ENCODE measurements around the gene CCL4. TPM values are rescaled to one million over a fixed set of nuclear protein-coding genes. Genes with fewer than 3 reads are reported as not detected.
"Not testable (repeated sequence)": the region's sequence is repeated elsewhere in the genome, so short reads cannot be mapped to it uniquely, and the experiment has no call there.

The CCL4 gene
- total RNA-seq, 1 donor from 2014 or later, result 4.1 TPM

- DNase-seq, result no peak
These were observed 15.1 kb downstream of the CCL4 start for GRCh38 chr17:36118477-36119353.

- no peak for DNase-seq
These were observed 16.6 kb downstream of the CCL4 start for GRCh38 chr17:36120221-36120620.

DNA sequence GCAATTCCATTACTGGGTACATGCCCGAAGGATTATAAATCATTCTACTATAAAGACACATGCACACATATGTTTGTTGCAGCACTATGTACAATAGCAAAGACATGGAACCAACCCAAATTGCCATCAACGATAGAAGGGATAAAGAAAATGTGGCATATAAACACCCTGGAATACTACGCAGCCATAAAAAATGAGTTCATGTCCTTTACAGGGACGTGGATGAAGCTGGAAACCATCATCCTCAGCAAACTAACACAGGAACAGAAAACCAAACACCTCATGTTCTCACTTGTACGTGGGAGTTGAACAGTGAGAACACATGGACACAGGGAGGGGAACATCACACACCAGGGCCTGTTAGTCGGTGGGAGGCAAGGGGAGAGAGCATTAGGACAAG lies 17.5 kb downstream of the CCL4 start:
- not testable (repeated sequence) for DNase-seq

GRCh38 chr17:36123431-36123830 lies 19.8 kb downstream of the CCL4 start:
- no peak for DNase-seq

DNA sequence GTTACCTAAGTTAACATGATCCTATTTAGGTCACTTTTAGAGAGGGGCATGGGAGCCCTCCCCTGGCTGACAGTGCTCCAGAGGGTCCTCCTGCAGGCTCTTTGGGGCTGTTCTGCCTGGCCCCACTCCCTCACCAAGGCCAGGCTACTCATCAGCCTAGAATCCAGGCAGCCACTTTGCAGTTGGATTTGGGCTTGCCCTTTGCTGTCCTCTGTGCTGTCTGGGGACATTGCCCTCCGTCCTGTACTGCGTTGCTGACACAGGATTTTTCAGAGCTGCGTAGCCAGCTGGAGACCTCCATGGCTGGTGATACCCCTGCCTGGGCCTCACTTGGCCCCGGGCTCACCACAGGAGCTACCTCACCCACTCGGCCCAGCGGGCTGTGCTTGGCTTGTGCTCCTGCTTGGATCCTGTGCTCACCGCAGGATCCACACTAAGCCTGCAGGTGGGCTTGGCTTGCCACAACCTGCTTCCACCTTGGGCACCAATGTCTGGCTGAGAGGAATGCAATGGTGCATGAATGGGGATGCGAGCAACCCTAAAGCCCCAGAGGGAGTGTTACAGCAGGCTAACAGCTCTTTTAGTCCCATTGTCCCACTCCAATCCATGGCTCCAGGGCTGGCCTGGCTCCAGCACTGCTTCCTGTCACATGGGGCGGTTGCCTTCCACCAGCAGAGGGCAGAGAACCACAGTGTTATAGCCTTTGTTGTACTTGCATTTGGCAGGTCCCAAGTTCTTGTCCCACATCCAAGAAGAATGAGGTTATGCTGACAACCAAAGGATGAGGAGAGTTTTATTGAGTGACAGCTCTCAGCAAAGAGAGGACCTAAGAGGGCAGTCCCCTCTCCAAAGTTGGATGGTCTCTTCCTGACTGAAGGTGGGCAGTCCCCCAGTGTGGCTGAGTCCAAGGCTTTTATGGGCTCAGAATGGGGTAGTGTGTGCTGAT lies 21.5 kb downstream of the CCL4 start:
- no peak for DNase-seq

GRCh38 chr17:36127199-36127893 lies 23.7 kb downstream of the CCL4 start:
- no peak for DNase-seq

DNA sequence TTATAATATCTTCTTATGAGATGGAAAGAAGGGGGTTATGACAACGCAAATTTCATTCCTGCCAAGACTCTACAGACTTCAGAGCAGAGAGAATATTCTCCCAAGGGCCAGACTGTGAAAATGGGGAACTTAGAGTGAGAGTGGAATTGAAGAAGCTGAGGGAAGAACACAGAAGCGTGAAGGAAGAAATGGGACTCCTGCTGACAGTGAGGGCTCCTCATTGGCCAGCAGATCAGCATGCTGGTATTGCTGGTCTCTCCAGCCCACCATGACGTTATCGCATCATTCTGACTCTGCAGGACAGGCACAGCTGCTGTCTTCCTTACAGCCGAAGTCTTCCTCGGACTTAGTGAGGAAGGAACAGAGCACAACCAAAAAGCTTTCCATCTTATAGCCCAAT lies 24.3 kb downstream of the CCL4 start:
- DNase-seq, result no peak

DNA sequence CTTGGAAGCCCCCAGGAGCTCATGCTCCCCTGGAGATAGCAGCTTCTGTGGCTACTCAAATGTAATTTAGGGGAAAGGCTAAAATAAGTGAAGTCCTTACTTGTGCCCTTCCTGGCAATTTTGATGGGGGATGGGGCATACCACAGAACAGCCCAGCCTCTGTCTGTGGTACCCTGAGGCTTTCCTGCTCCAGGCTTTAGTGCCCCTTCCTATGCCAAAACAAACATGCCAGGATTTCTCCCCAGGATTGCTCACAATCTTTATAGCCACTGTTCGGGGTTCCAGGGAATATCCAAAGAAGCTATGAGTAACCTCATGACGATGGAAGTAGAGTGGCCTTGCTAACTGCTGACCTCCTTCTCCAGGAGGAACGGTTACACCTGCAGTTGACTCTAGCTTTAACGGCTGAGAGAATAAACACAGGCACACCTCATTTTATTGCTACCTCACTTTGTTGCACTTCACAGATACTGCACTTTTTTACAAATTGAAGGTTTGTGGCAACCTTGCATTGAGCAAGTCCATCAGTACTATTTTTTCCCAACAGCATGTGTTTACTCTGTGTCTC lies 24.9 kb downstream of the CCL4 start:
- no peak for DNase-seq

GRCh38 chr17:36129616-36130015 lies 26.0 kb downstream of the CCL4 start:
- no peak for DNase-seq

DNA sequence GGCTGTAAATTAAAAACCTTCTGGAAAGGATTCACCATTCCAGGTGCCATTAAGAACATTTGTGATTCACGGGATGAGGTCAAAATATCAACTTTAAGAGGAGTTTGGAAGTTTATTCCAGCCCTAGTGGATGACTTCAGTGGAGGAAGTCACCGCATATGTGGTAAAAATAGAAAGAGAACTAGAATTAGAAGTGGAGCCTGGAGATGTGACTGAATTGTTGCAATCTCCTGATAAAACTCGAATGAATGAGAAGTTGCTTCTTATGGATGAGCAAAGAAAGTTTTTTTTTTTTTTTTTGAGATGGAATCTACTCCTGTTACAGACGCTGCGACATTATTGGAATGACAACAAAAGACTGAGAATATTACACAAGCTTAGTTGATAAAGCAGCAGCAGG lies 26.7 kb downstream of the CCL4 start:
- no peak for DNase-seq

DNA sequence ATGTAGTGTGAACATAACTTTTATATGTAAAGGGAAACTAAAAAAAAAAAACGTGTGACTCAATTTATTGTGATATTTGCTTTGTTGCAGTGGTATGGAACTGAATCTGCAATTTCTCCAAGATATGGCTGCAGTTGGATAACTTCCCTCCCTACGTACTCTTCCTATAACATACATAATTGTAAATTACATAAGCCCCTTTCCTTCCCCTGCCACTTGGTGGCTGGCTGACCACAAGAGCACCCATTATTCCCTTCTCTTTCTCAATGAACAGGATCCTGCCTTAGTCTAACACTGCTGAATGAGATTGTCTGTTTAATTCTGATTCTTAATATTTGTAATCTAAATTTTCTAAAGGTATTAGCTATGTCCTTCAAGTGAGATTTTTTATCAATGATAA lies 27.8 kb downstream of the CCL4 start:
- DNase-seq, result no peak

DNA sequence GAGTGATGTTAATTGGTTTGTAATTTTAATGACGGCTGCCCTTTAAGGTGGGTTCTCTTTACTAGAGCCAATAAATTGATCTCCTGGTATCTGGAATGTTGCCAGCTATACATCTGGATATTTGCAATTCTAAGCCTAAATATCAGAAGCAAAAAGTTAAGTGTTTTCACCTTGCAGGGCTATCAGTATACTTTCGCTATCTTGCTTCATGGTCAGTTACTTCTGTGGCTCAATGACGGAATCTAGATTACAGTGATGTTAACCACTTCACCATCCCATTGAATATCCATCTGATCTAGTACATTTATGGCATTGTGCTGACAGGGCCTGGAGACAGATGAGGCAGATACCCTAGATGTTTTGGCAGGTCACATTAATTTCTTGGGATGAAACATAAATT lies 28.3 kb downstream of the CCL4 start:
- DNase-seq, result no peak

DNA sequence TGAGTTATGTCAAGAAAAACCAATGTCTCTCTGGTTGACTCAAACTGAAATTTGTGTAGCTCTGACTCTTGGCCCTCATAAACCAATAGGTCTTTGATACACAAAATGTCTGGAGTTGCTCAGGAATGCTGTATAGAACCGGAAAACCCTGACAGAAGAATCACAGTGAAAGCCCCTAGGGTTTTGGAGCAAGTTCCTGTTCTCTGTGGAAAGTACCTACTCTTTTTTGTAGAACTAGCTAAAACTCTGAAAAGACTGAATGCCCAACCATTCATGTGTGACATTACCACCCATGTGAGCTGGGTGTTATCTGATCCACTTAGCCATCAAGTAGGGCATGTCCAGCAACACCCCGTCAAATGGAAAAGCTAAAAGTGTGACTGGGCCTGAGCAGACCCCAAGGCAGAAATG lies 28.8 kb downstream of the CCL4 start:
- no peak for DNase-seq

GRCh38 chr17:36133602-36134236 lies 30.1 kb downstream of the CCL4 start:
- no peak for DNase-seq

- no peak for DNase-seq
These were observed 31.8 kb downstream of the CCL4 start for GRCh38 chr17:36135465-36135864.

- DNase-seq, result no peak
These were observed 32.4 kb downstream of the CCL4 start for GRCh38 chr17:36136036-36136435.

- no peak for DNase-seq
These were observed 32.8 kb downstream of the CCL4 start for GRCh38 chr17:36136439-36136838.

DNA sequence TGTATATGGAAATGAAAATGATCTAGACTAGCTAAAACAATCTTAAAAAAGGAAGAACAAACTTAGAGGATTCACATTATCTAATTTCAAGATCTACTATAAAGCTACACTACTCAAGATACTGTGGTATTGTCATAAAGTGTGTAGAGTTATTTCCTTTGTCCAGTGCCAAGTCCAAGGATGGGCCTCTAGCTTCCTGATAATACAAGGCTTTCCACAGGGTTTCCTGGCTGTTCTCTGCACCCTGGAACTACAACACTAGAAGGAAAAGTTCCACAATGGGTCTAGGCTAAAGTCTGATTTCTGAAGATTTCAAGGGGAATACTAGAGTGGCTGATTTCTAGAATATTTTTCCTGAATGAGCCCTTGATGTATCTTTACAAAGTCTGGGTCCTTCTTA lies 38.6 kb downstream of the CCL4 start:
- DNase-seq, result no peak

DNA sequence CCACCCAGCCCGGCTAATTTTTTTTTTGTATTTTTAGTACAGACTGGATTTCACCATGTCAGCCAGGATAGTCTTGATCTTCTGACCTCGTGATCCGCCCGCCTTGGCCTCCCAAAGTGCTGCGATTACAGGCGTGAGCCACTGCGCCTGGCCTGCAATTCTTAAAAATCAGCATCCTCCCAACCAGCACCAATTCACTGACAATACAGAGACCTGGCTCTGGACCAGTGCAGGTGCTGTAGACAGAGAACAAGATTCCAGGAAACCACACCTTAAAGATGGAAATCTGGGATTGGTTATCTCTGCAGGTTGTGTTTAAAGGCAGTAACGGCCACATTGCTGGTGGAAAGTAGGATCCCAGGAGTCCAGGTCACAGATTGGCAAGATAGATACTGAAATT lies 39.2 kb downstream of the CCL4 start:
- no peak for DNase-seq

DNA sequence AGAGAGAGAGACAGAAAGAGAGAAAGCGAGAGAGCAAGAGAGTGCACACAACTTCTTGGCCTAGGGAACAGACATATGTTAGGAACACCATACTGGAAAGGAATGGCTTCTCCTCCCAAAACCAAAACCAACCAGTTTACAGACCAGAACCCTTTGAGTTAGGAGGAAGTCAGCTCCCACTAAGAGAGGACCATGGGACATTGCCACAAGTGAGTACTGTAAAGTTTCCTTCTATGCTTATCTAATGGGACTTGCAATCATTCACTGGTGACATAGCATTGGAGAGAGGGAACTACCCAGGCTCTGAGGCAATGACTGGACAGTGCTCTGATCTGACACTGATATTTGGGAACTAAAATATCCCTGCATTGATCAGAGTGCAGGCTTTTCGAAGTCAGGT lies 40.4 kb downstream of the CCL4 start:
- no peak for DNase-seq

DNA sequence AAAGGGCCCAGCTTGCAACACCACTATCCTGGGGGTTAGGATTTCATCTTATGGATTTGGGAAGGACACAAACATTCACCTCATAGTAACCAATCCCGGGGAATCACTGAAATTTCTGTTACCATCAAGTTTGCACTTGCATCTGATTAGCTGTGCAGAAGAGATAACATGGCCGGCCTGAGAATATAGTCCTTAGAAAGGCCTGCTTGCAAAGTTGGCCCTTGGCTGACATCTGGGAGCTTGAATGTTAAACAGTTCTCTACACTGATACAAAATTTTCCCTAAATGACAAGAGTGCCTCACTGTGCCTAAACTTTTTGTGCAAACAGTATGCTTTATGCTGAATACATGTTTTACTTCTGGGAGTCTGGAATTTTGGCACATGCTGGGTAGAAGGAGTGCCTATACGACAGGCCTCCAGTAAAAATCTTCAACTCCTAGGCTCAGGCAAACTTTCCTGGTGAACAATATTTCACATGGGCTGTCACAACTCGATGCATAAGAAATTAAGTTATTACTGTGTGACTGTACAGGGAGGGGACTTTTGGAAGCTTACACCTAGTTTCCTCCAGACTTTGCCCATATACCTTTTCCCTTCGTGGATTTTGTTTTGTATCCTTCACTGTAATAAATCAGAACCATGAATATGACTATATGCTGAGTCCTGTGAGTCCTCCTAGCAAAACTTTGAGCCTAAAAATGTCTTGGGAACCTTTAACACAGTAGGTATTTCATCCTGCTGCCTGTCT lies 41.5 kb downstream of the CCL4 start:
- no peak for DNase-seq
